Mesodermal cell (in vitro differentiated cells): ENCODE data around the gene TEFM.
"Not testable (repeated sequence)": the region's sequence is repeated elsewhere in the genome, so short reads cannot be mapped to it uniquely, and the experiment has no call there.

Experiments used
- H3K27ac ChIP-seq: 2 replicates; pipeline ENCODE4 v1.7.0; 2013; ENCODE audit warnings: mild to moderate bottlenecking, low read depth, low read length, moderate library complexity; ENCODE audit not compliant: severe bottlenecking
- H3K36me3 ChIP-seq: 2 replicates; pipeline ENCODE4 v1.7.1; 2013; ENCODE audit warnings: mild to moderate bottlenecking, low read length, moderate library complexity; ENCODE audit not compliant: control insufficient read depth, insufficient read depth
- H3K4me1 ChIP-seq: one replicate; pipeline ENCODE4 v1.7.1; 2013; ENCODE audit warnings: mild to moderate bottlenecking, low read length; ENCODE audit not compliant: insufficient read depth, control insufficient read depth, poor library complexity, severe bottlenecking
- H3K4me3 ChIP-seq: 2 replicates; pipeline ENCODE4 v1.7.0; 2013; ENCODE audit warnings: low read length, control low read depth, mild to moderate bottlenecking; ENCODE audit not compliant: insufficient read depth, poor library complexity, severe bottlenecking; ENCODE audit errors: extremely low read depth
- H3K9me3 ChIP-seq: 2 replicates; pipeline ENCODE4 v1.7.1; 2013; ENCODE audit warnings: mild to moderate bottlenecking, low read length, moderate library complexity; ENCODE audit not compliant: control insufficient read depth
- WGBS, 2 experiments: methylation state at CpG; one replicate each; pipeline ENCODE4 v1.1.5; 2013; ENCODE audit warnings: missing lambda C conversion rate in 2 of 2; ENCODE audit not compliant: insufficient coverage in 2 of 2; 5-methylcytosine and 5-hydroxymethylcytosine counted together

Gene TEFM

GRCh38 chr17:30931582-30931981 is 25.5 kb upstream of the TEFM start:
- not testable (repeated sequence) for H3K9me3 ChIP-seq, H3K4me1 ChIP-seq, H3K36me3 ChIP-seq, H3K27ac ChIP-seq, H3K4me3 ChIP-seq
- WGBS, 2 experiments, result 97 to 100% methylated on average over 6 of the region's 8 CpGs

- H3K4me1 ChIP-seq, result no peaks in the 10 kb centered on the region
- H3K36me3 ChIP-seq, result no peaks in the 10 kb centered on the region
- H3K4me3 ChIP-seq, result no peak overlapping the region
- H3K27ac ChIP-seq, result no peak overlapping the region
- WGBS, 2 experiments, result 83 to 100% methylated on average over 2 of the region's 3 CpGs
- no peaks in the 10 kb centered on the region for H3K9me3 ChIP-seq
These were observed 24.5 kb upstream of the TEFM start for GRCh38 chr17:30930495-30930894.

GRCh38 chr17:30929861-30930260 is 23.8 kb upstream of the TEFM start:
- H3K36me3 ChIP-seq, H3K9me3 ChIP-seq, H3K27ac ChIP-seq, H3K4me1 ChIP-seq, H3K4me3 ChIP-seq: not testable (repeated sequence)
- WGBS, 2 experiments, result 100% methylated on average over 1 to 2 of the region's 3 CpGs

GRCh38 chr17:30929081-30929633 is 23.1 kb upstream of the TEFM start:
- 79 to 86% methylated on average over 6 to 8 of the region's 8 CpGs for WGBS, 2 experiments
- no peaks in the 10 kb centered on the region for H3K4me1 ChIP-seq
- H3K4me3 ChIP-seq, result no peak overlapping the region
- no peaks in the 10 kb centered on the region for H3K36me3 ChIP-seq
- H3K9me3 ChIP-seq, result no peaks in the 10 kb centered on the region
- H3K27ac ChIP-seq, result no peak overlapping the region

GRCh38 chr17:30928584-30928983 is 22.5 kb upstream of the TEFM start:
- Histone ChIP-seq H3K4me3 (no peak overlapping the region), H3K9me3 (no peaks in the 10 kb centered on the region), H3K36me3 (no peaks in the 10 kb centered on the region), H3K4me1 (no peaks in the 10 kb centered on the region), H3K27ac (no peak overlapping the region)
- WGBS, 2 experiments, result 100% methylated on average over 1 of the region's 3 CpGs; no CpG with 5 or more reads in 1 of the 2 experiments

- no peaks in the 10 kb centered on the region for H3K9me3 ChIP-seq
- WGBS, 2 experiments, result 92 to 94% methylated on average over 3 to 4 of the region's 5 CpGs
- no peak overlapping the region for H3K4me3 ChIP-seq
These were observed 21.7 kb upstream of the TEFM start for GRCh38 chr17:30927756-30928155.

GRCh38 chr17:30926516-30926915 is 20.5 kb upstream of the TEFM start:
- Histone ChIP-seq H3K27ac (no peak overlapping the region), H3K9me3 (no peaks in the 10 kb centered on the region), H3K36me3 (no peaks in the 10 kb centered on the region), H3K4me3 (no peak overlapping the region), H3K4me1 (peaks cover 3% of the 10 kb centered on the region)
- WGBS, 2 experiments, result 78 to 81% methylated on average over 3 to 5 of the region's 6 CpGs

More at GRCh38 chr17:30927756-30928155, 21.7 kb upstream of the TEFM start:
- H3K4me1 ChIP-seq, result no peaks in the 10 kb centered on the region
- no peak overlapping the region for H3K27ac ChIP-seq
- no peaks in the 10 kb centered on the region for H3K36me3 ChIP-seq

GRCh38 chr17:30924341-30924740 is 18.3 kb upstream of the TEFM start:
- Histone ChIP-seq H3K9me3 (no peaks in the 10 kb centered on the region), H3K4me3 (no peak overlapping the region), H3K27ac (no peak overlapping the region), H3K36me3 (no peaks in the 10 kb centered on the region), H3K4me1 (peaks cover 3% of the 10 kb centered on the region)
- 71 to 91% methylated on average over 1 to 2 of the region's 2 CpGs for WGBS, 2 experiments

- Histone ChIP-seq H3K27ac (no peak overlapping the region), H3K9me3 (no peaks in the 10 kb centered on the region), H3K4me1 (peaks cover 3% of the 10 kb centered on the region), H3K36me3 (no peaks in the 10 kb centered on the region), H3K4me3 (peak overlapping the region; percentile 23)
- 9 to 10% methylated on average over 18 to 40 of the region's 66 CpGs for WGBS, 2 experiments
These were observed 16.4 kb upstream of the TEFM start for GRCh38 chr17:30922235-30923030.

- Histone ChIP-seq H3K9me3 (no peaks in the 10 kb centered on the region), H3K4me3 (peak within 1 kb of the TSS; percentile 23), H3K27ac (no peak within 1 kb of the TSS), H3K36me3 (no peaks in the 10 kb centered on the region), H3K4me1 (peaks cover 3% of the 10 kb centered on the region)
- 3 to 5% methylated on average over 29 to 38 of the region's 60 CpGs for WGBS, 2 experiments
These were observed 15.6 kb upstream of the TEFM start, which contains the start of gene ADAP2 for GRCh38 chr17:30921544-30922196. TSS of gene ADAP2 (plus strand) at chr17:30921945. CDS start at chr17:30922015, 70 bp downstream.
